SK-N-SH (cell line): ENCODE results near the gene ZEB2. TPM values are rescaled to one million over a fixed set of nuclear protein-coding genes. Genes with fewer than 3 reads are reported as not detected.

Experiments
- CTCF ChIA-PET: fragments of 300-600, 350-600 bp; formaldehyde crosslinking; extraction: SDS; loops from one replicate; lab custom pipeline; 2021; lab: Yijun Ruan, JAX
- POLR2A ChIA-PET: fragments of 350-600 bp; sonication (Branson Sonifier 250); formaldehyde crosslinking; extraction: SDS; loops from one replicate; lab custom pipeline; 2020; ENCODE audit warnings: antibody characterized with exemption, inconsistent platforms; lab: Yijun Ruan, JAX
- DNase-seq: peaks from one replicate; pipeline ENCODE4 v3.0.0; 2012
- H2AFZ ChIP-seq: fragments of 200-600 bp; sonication (generic); 2 replicates; pipeline ENCODE4 v1.8.1; 2016; ENCODE audit warnings: antibody characterized with exemption, mild to moderate bottlenecking, low read depth
- H3F3A ChIP-seq: fragments of 200-600 bp; sonication (generic); replicated peaks from 2 replicates; pipeline ENCODE3; 2016; ENCODE audit warnings: antibody characterized with exemption, mild to moderate bottlenecking; ENCODE audit not compliant: insufficient read depth
- H3K27ac ChIP-seq, 2 experiments: fragments of 200-500 bp in 1 of 2; fragments of 200-600 bp in 1 of 2; sonication (Bioruptor generic) in 1 of 2; sonication (generic), shearing (Covaris generic) in 1 of 2; 2 replicates each; pipeline versions ENCODE4 v1.5.1 to v1.6.1; 2014 to 2016; ENCODE audit warnings: low read depth in 2 of 2, inconsistent platforms in 1 of 2, low read length in 1 of 2, mild to moderate bottlenecking in 1 of 2, mixed read lengths in 1 of 2
- H3K27me3 ChIP-seq: fragments of 200-600 bp; sonication (generic), shearing (Covaris generic); 2 replicates; pipeline ENCODE4 v1.6.1; 2016; ENCODE audit warnings: mixed run types; ENCODE audit not compliant: insufficient read depth
- H3K36me3 ChIP-seq, 2 experiments: fragments of 200-500 bp in 1 of 2; fragments of 200-600 bp in 1 of 2; sonication (Bioruptor generic) in 1 of 2; sonication (generic) in 1 of 2; replicated peaks in 1 of 2; 2 replicates each; pipeline versions ENCODE3 to v1.5.1; 2014 to 2016; ENCODE audit warnings: low read length in 1 of 2, mild to moderate bottlenecking in 1 of 2; ENCODE audit not compliant: insufficient read depth in 2 of 2, control insufficient read depth in 1 of 2
- H3K4me1 ChIP-seq, 2 experiments: fragments of 200-500 bp in 1 of 2; fragments of 200-600 bp in 1 of 2; sonication (Bioruptor generic) in 1 of 2; sonication (generic), shearing (Covaris generic) in 1 of 2; 2 replicates each; pipeline versions ENCODE4 v1.5.1 to v1.6.1; 2014 to 2016; ENCODE audit warnings: low read depth in 1 of 2, low read length in 1 of 2, mixed run types in 1 of 2; ENCODE audit not compliant: insufficient read depth in 2 of 2, control insufficient read depth in 1 of 2
- H3K4me2 ChIP-seq: fragments of 200-600 bp; sonication (generic), shearing (Covaris generic); 2 replicates; pipeline ENCODE4 v1.6.1; 2017; ENCODE audit warnings: mixed run types
- H3K4me3 ChIP-seq, 2 experiments: fragments of 200-500 bp in 1 of 2; fragments of 200-600 bp in 1 of 2; sonication (Bioruptor generic) in 1 of 2; sonication (generic), shearing (Covaris generic) in 1 of 2; 2 replicates each; pipeline versions ENCODE4 v1.5.1 to v1.8.1; 2014 to 2016; ENCODE audit warnings: low read depth in 2 of 2, inconsistent platforms in 1 of 2, low read length in 1 of 2, mild to moderate bottlenecking in 1 of 2, mixed read lengths in 1 of 2, moderate library complexity in 1 of 2
- H3K79me2 ChIP-seq: fragments of 200-600 bp; sonication (generic); 2 replicates; pipeline ENCODE4 v1.8.1; 2017; ENCODE audit warnings: mild to moderate bottlenecking; ENCODE audit not compliant: insufficient read depth
- H3K9ac ChIP-seq: fragments of 200-600 bp; sonication (generic); 2 replicates; pipeline ENCODE4 v1.6.1; 2017; ENCODE audit warnings: mixed run types
- H3K9me2 ChIP-seq: fragments of 200-600 bp; sonication (generic); 2 replicates; pipeline ENCODE4 v1.6.1; 2017; ENCODE audit warnings: mixed run types
- H3K9me3 ChIP-seq: fragments of 200-600 bp; sonication (generic); 2 replicates; pipeline ENCODE4 v1.6.1; 2017; ENCODE audit warnings: mixed run types, mild to moderate bottlenecking, moderate library complexity
- H4K20me1 ChIP-seq: fragments of 200-600 bp; sonication (generic); 2 replicates; pipeline ENCODE4 v1.6.1; 2017; ENCODE audit warnings: mild to moderate bottlenecking, mixed run types; ENCODE audit not compliant: insufficient read depth
- ELF1 ChIP-seq: IDR thresholded peaks from 2 replicates; pipeline ENCODE4 v1.4.0; 2012
- EP300 ChIP-seq, 2 experiments: IDR thresholded peaks; 2 replicates each; pipeline versions ENCODE4 v1.4.0 to v1.6.1; 2012; ENCODE audit warnings: borderline replicate concordance in 1 of 2, low read depth in 1 of 2, low read length in 1 of 2
- EZH2phosphoT487 ChIP-seq: fragments of 200-600 bp; sonication (generic); IDR thresholded peaks from 2 replicates; pipeline ENCODE4 v1.6.1; 2017; ENCODE audit warnings: low read depth, mixed run types, mild to moderate bottlenecking, antibody characterized with exemption, moderate library complexity, borderline replicate concordance
- FOXJ3 ChIP-seq: sonication (generic); formaldehyde crosslinking; IDR thresholded peaks from 2 replicates; pipeline ENCODE4 v1.5.1; 2020; ENCODE audit warnings: mild to moderate bottlenecking, missing genetic modification reagents
- FOXM1 ChIP-seq: IDR thresholded peaks from 2 replicates; pipeline ENCODE4 v1.4.0; 2012; ENCODE audit warnings: low read depth, mild to moderate bottlenecking
- GABPA ChIP-seq: IDR thresholded peaks from 2 replicates; pipeline ENCODE4 v1.4.0; 2012; ENCODE audit warnings: low read depth, mild to moderate bottlenecking
- NRF1 ChIP-seq: IDR thresholded peaks from 2 replicates; pipeline ENCODE4 v1.6.1; 2012; ENCODE audit warnings: low read depth, mild to moderate bottlenecking, low read length
- REST ChIP-seq: IDR thresholded peaks from 2 replicates; pipeline ENCODE4 v1.6.1; 2012; ENCODE audit warnings: mild to moderate bottlenecking, low read depth, low read length, moderate library complexity
- RFX5 ChIP-seq: IDR thresholded peaks from 2 replicates; pipeline ENCODE4 v1.6.1; 2012; ENCODE audit warnings: mild to moderate bottlenecking, improper control_type of control experiment, low read length
- SIN3A ChIP-seq: IDR thresholded peaks from 2 replicates; pipeline ENCODE4 v1.6.1; 2012; ENCODE audit warnings: low read depth, mild to moderate bottlenecking, low read length, moderate library complexity, borderline replicate concordance
- SMC3 ChIP-seq: IDR thresholded peaks from 2 replicates; pipeline ENCODE4 v1.6.1; 2012; ENCODE audit warnings: low read depth, low read length, improper control_type of control experiment
- USF2 ChIP-seq: fragments of 150-350 bp; IDR thresholded peaks from 2 replicates; pipeline ENCODE4 v1.6.1; 2017; ENCODE audit warnings: antibody characterized with exemption, low read length, low read depth, borderline replicate concordance
- YY1 ChIP-seq: IDR thresholded peaks from 2 replicates; pipeline ENCODE4 v1.4.0; 2012; ENCODE audit warnings: low read depth, mild to moderate bottlenecking
- WGBS: methylation state at CpG from one replicate; pipeline ENCODE4 v1.1.6; 2017; ENCODE audit warnings: low lambda C conversion rate; 5-methylcytosine and 5-hydroxymethylcytosine counted together
- polyA plus RNA-seq, 3 experiments: library from polyadenylated mRNA; depleted of rRNA; stranded (reverse); fragments of >200 nt; gene quantifications; 2 replicates each; pipeline ENCODE4 v1.2.3, GENCODE V29; 2012
- TF ChIP-seq, protein P1 (sequence below): fragments of 200-600 bp; sonication (generic); IDR thresholded peaks from 2 replicates; pipeline ENCODE4 v1.6.1; 2017; ENCODE audit warnings: antibody characterized with exemption, mild to moderate bottlenecking, moderate library complexity
- TF ChIP-seq, protein P2 (sequence below): IDR thresholded peaks from 2 replicates; pipeline ENCODE4 v1.4.0; 2012; ENCODE audit warnings: low read depth, borderline replicate concordance
- TF ChIP-seq, protein P3 (sequence below): IDR thresholded peaks from 2 replicates; pipeline ENCODE4 v1.4.0; 2012; ENCODE audit warnings: low read depth, borderline replicate concordance

The ZEB2 gene
- polyA plus RNA-seq, 1 of the 3 experiments (the other 2 are of a cell fraction) = 16.3 TPM

DNA sequence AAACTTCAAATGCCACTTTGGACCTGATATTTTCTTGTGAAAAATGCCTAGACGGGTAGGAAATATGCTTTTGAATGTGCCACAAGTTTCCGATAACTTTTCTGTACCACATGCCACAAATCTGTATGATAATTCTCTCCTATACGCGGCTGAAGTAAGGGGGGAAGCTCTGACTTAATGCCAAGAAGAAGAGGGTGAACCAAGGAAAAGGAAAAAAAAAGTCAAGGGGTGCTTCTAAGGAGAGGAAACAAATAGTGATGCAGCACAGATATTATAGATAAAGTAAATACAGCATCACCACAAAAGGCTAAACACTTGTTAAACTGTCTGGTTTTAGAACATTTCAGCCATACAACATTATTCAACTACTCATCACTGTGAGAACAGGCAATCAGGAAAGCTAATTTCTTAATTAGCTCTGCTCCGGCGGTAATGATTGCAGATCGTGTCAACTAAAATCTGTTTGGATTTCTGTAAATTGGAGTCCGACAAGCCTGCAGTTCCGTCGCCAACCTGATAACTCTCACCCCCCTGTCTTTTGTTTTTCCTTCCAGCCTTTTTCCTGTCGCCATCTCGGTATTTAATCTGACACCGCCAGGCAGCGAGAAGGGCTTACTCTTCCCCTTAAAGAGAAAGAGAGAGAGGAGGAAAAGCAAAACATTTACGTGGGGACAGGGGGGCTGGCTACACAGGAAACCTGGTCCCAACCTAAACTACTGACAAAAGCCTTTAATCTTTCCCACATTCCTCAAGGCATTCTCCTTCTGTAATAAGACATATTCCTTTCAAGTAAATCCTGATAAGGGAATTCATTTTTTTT, 67.5 kb downstream of the ZEB2 start (continued):
- TF ChIP-seq, protein P1, sequence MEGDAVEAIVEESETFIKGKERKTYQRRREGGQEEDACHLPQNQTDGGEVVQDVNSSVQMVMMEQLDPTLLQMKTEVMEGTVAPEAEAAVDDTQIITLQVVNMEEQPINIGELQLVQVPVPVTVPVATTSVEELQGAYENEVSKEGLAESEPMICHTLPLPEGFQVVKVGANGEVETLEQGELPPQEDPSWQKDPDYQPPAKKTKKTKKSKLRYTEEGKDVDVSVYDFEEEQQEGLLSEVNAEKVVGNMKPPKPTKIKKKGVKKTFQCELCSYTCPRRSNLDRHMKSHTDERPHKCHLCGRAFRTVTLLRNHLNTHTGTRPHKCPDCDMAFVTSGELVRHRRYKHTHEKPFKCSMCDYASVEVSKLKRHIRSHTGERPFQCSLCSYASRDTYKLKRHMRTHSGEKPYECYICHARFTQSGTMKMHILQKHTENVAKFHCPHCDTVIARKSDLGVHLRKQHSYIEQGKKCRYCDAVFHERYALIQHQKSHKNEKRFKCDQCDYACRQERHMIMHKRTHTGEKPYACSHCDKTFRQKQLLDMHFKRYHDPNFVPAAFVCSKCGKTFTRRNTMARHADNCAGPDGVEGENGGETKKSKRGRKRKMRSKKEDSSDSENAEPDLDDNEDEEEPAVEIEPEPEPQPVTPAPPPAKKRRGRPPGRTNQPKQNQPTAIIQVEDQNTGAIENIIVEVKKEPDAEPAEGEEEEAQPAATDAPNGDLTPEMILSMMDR = peak; percentile 41
- TF ChIP-seq EP300 (IDR thresholded peaks at IDR 0.05; ENCODE audit: borderline replicate concordance in 1 of 2, low read depth in 1 of 2, low read length in 1 of 2) (peak; percentile 13 to 46; a peak in 3 of 4 replicates), NRF1 (no peak)

- no peak overlapping the region for H2AFZ ChIP-seq
- no peak overlapping the region for H3K4me2 ChIP-seq
- peaks cover 0 to 10% of the 10 kb centered on the region in 2 experiments for H3K36me3 ChIP-seq
- 98% methylated on average over 2 of the region's 2 CpGs for WGBS
- ChIA-PET POLR2A (no interaction called here), CTCF (interaction anchor here (1.0 to 1.8 kb wide), 3 partner anchors 14 to 1414 kb away, joined by 3 to 5 read pairs (median 3); no protein-coding TSS in a partner anchor)
- no peaks in the 10 kb centered on the region; the same call in 1 of the 2 replicates for H4K20me1 ChIP-seq
- peaks cover 7% of the 10 kb centered on the region for H3F3A ChIP-seq
- TF ChIP-seq FOXJ3 (no peak), SMC3 (no peak), FOXM1 (no peak), REST (no peak), USF2 (no peak), EP300 (IDR thresholded peaks at IDR 0.05; ENCODE audit: borderline replicate concordance in 1 of 2, low read depth in 1 of 2, low read length in 1 of 2) (no peak), EZH2phosphoT487 (no peak), RFX5 (no peak), YY1 (no peak), GABPA (no peak), SIN3A (no peak), ELF1 (no peak), NRF1 (no peak)
- TF ChIP-seq, protein P2, sequence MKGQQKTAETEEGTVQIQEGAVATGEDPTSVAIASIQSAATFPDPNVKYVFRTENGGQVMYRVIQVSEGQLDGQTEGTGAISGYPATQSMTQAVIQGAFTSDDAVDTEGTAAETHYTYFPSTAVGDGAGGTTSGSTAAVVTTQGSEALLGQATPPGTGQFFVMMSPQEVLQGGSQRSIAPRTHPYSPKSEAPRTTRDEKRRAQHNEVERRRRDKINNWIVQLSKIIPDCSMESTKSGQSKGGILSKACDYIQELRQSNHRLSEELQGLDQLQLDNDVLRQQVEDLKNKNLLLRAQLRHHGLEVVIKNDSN = no peak
- TF ChIP-seq, protein P1 = no peak
- TF ChIP-seq, protein P3, sequence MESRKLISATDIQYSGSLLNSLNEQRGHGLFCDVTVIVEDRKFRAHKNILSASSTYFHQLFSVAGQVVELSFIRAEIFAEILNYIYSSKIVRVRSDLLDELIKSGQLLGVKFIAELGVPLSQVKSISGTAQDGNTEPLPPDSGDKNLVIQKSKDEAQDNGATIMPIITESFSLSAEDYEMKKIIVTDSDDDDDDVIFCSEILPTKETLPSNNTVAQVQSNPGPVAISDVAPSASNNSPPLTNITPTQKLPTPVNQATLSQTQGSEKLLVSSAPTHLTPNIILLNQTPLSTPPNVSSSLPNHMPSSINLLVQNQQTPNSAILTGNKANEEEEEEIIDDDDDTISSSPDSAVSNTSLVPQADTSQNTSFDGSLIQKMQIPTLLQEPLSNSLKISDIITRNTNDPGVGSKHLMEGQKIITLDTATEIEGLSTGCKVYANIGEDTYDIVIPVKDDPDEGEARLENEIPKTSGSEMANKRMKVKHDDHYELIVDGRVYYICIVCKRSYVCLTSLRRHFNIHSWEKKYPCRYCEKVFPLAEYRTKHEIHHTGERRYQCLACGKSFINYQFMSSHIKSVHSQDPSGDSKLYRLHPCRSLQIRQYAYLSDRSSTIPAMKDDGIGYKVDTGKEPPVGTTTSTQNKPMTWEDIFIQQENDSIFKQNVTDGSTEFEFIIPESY = no peak
- H3K9me2 ChIP-seq = no peaks in the 10 kb centered on the region
- H3K27me3 ChIP-seq = no peaks in the 10 kb centered on the region
- DNase-seq = no peak
- no peak overlapping the region for H3K4me3 ChIP-seq
- peaks cover 85% of the 10 kb centered on the region for H3K79me2 ChIP-seq
- no peak overlapping the region for H3K9ac ChIP-seq
- H3K27ac ChIP-seq = peak overlapping the region in 1 of 2 experiments; percentile 99; a peak in 2 of 4 replicates
- peaks cover 41 to 42% of the 10 kb centered on the region in 2 experiments for H3K4me1 ChIP-seq
- H3K9me3 ChIP-seq = no peaks in the 10 kb centered on the region
Observed at GRCh38 chr2:144451443-144451842, 68.5 kb downstream of the ZEB2 start.
